C4-2B (cell line): Measurements from ENCODE around the gene INPP5J.

Experiments
- ZFX ChIP-seq: fragments of 450-650 bp; IDR thresholded peaks from 2 replicates; pipeline ENCODE4 v1.6.1; 2017
- TF ChIP-seq, protein P1 (sequence below): fragments of 450-650 bp; conservative IDR thresholded peaks from 2 replicates; pipeline ENCODE4 v1.5.1; 2017; ENCODE audit warnings: mild to moderate bottlenecking

DNA sequence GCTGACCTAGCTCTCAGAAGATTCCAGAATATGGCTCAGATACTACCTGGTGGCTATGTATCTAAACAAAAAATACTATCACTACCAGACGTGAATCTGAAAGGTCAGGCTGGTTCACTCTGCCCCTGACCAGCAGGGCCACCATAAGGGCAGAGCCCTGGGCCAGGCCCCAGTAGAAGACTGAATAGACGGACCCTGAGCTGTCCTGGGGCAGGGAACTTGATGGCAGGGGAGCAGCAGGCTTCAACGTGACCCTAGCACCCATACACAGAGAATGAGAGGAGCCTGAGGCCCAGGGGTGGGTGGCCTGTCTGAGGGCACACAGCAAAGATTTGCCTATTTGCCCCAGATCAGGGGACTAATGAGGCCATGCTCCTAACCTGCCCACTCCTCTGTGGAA is 30.6 kb downstream of the INPP5J start:
- TF ChIP-seq, protein P1, sequence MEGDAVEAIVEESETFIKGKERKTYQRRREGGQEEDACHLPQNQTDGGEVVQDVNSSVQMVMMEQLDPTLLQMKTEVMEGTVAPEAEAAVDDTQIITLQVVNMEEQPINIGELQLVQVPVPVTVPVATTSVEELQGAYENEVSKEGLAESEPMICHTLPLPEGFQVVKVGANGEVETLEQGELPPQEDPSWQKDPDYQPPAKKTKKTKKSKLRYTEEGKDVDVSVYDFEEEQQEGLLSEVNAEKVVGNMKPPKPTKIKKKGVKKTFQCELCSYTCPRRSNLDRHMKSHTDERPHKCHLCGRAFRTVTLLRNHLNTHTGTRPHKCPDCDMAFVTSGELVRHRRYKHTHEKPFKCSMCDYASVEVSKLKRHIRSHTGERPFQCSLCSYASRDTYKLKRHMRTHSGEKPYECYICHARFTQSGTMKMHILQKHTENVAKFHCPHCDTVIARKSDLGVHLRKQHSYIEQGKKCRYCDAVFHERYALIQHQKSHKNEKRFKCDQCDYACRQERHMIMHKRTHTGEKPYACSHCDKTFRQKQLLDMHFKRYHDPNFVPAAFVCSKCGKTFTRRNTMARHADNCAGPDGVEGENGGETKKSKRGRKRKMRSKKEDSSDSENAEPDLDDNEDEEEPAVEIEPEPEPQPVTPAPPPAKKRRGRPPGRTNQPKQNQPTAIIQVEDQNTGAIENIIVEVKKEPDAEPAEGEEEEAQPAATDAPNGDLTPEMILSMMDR: no peak
- TF ChIP-seq ZFX: no peak
